ENCODE data around the gene RANGRF. TPM values are rescaled to one million over a fixed set of nuclear protein-coding genes. Genes with fewer than 3 reads are reported as not detected.

RANGRF gene
- total and polyA plus RNA-seq, 9 donors = 12.9 to 28.3 (median 22.9) TPM

DNA sequence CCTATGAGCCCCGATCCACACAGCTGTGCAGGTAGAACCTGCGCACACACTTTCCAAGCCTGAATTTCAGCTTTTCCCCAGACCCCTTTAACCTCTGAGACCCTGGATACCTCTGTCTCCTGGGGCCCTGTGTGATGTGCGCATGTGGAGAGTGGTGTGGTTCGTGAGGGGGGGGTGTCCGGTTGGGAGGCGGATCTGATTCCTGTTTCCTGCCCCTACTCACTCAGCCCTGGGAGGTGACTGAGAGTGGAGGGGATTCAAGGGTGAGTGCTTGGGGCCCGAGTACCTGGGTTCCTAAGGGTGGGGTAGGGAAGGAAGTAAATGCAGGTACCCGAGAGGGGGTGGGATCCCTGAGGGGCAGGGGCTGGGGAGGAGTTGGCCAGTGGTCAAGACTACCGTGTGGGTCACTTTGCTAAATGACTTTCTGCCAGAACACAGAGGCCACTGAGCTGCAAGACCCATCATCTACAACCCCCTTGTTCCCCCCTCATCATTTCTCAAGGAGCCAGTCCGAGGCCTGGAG is 22.2 kb downstream of the RANGRF start:
- DNase-seq = no peak
- H3K4me1 ChIP-seq (ENCODE audit: control insufficient read depth, insufficient read depth, low read length) = peaks cover 12% of the 10 kb centered on the region
- H3K4me3 ChIP-seq (ENCODE audit: low read length) = peak overlapping the region; percentile 26
- H3K27ac ChIP-seq (ENCODE audit: low read length) = peak overlapping the region; percentile 65
- WGBS (ENCODE audit: insufficient coverage) = no CpG with 5 or more reads among the region's 10 CpGs
- no peaks in the 10 kb centered on the region for H3K36me3 ChIP-seq (ENCODE audit: control insufficient read depth, insufficient read depth, low read length)
- peaks cover 45% of the 10 kb centered on the region for H3K27me3 ChIP-seq (ENCODE audit: control insufficient read depth, insufficient read depth, low read length)
- no peaks in the 10 kb centered on the region for H3K9me3 ChIP-seq (replicated peaks; ENCODE audit: control insufficient read depth, low read depth, low read length)

DNA sequence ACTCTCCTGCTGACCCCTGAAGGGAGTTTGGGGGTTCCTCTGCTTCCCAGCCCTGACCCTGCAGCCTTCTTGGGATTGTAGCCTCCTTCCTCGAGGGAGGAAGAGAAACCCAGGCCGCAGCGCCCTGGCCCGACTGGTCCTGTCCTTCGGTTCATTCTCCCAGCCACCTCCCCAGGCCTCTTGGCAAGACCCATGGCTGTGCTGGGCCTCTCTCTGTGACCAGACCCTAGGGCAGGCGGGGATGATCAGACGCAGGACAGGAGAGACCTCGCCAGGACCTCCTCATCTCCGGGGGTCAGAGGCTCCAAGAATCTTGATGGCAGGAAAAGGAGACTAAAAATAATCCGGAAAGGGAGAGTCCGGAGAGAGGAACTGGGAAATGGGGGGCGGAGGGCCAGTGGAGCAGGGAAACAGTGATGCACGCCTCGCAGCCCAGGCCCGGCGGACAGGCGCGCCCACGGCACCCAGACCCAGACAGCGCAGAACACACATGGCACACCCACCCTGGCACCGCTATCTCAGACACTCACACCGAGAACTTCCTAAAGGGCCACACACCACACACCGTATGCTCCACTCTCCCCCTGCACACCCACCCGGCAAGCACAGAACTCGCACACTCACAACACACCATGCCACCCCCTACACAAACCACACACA is 22.8 kb downstream of the RANGRF start:
- H3K36me3 ChIP-seq (ENCODE audit: control insufficient read depth, insufficient read depth, low read length) = no peaks in the 10 kb centered on the region

GRCh38 chr17:8312251-8312650 is 23.8 kb downstream of the RANGRF start:
- DNase-seq = no peak
- 77% methylated on average over 11 of the region's 13 CpGs for WGBS (ENCODE audit: insufficient coverage)
- no peak overlapping the region for H3K27ac ChIP-seq (ENCODE audit: low read length)

More for the DNA sequence above, 22.8 kb downstream of the RANGRF start:
- Histone ChIP-seq H3K4me3 (ENCODE audit: low read length) (peak overlapping the region; percentile 26), H3K27ac (ENCODE audit: low read length) (peak overlapping the region; percentile 65), H3K9me3 (replicated peaks; ENCODE audit: control insufficient read depth, low read depth, low read length) (no peaks in the 10 kb centered on the region), H3K4me1 (ENCODE audit: control insufficient read depth, insufficient read depth, low read length) (peaks cover 13% of the 10 kb centered on the region), H3K27me3 (ENCODE audit: control insufficient read depth, insufficient read depth, low read length) (peaks cover 51% of the 10 kb centered on the region)
- WGBS (ENCODE audit: insufficient coverage) = 59% methylated on average over 20 of the region's 25 CpGs
- no peak for DNase-seq

GRCh38 chr17:8312726-8313600 is 24.5 kb downstream of the RANGRF start:
- peaks cover 13% of the 10 kb centered on the region for H3K4me1 ChIP-seq (ENCODE audit: control insufficient read depth, insufficient read depth, low read length)
- H3K27me3 ChIP-seq (ENCODE audit: control insufficient read depth, insufficient read depth, low read length) = peaks cover 59% of the 10 kb centered on the region
- H3K4me3 ChIP-seq (ENCODE audit: low read length) = peak overlapping the region; percentile 13
- WGBS (ENCODE audit: insufficient coverage) = 56% methylated on average over 2 of the region's 16 CpGs
- no peaks in the 10 kb centered on the region for H3K36me3 ChIP-seq (ENCODE audit: control insufficient read depth, insufficient read depth, low read length)
- H3K27ac ChIP-seq (ENCODE audit: low read length) = no peak overlapping the region
- DNase-seq = no peak
- H3K9me3 ChIP-seq (replicated peaks; ENCODE audit: control insufficient read depth, low read depth, low read length) = no peaks in the 10 kb centered on the region

More at GRCh38 chr17:8312251-8312650, 23.8 kb downstream of the RANGRF start:
- Histone ChIP-seq H3K27me3 (ENCODE audit: control insufficient read depth, insufficient read depth, low read length) (peaks cover 59% of the 10 kb centered on the region), H3K4me1 (ENCODE audit: control insufficient read depth, insufficient read depth, low read length) (peaks cover 13% of the 10 kb centered on the region), H3K36me3 (ENCODE audit: control insufficient read depth, insufficient read depth, low read length) (no peaks in the 10 kb centered on the region), H3K9me3 (replicated peaks; ENCODE audit: control insufficient read depth, low read depth, low read length) (no peaks in the 10 kb centered on the region), H3K4me3 (ENCODE audit: low read length) (peak overlapping the region; percentile 13)

GRCh38 chr17:8314797-8315763 is 26.6 kb downstream of the RANGRF start:
- no peak for DNase-seq
- WGBS (ENCODE audit: insufficient coverage) = 9% methylated on average over 21 of the region's 29 CpGs
- no peak overlapping the region for H3K27ac ChIP-seq (ENCODE audit: low read length)
- H3K27me3 ChIP-seq (ENCODE audit: control insufficient read depth, insufficient read depth, low read length) = peaks cover 67% of the 10 kb centered on the region
- H3K9me3 ChIP-seq (replicated peaks; ENCODE audit: control insufficient read depth, low read depth, low read length) = no peaks in the 10 kb centered on the region
- H3K36me3 ChIP-seq (ENCODE audit: control insufficient read depth, insufficient read depth, low read length) = no peaks in the 10 kb centered on the region
- no peak overlapping the region for H3K4me3 ChIP-seq (ENCODE audit: low read length)
- peaks cover 13% of the 10 kb centered on the region for H3K4me1 ChIP-seq (ENCODE audit: control insufficient read depth, insufficient read depth, low read length)

DNA sequence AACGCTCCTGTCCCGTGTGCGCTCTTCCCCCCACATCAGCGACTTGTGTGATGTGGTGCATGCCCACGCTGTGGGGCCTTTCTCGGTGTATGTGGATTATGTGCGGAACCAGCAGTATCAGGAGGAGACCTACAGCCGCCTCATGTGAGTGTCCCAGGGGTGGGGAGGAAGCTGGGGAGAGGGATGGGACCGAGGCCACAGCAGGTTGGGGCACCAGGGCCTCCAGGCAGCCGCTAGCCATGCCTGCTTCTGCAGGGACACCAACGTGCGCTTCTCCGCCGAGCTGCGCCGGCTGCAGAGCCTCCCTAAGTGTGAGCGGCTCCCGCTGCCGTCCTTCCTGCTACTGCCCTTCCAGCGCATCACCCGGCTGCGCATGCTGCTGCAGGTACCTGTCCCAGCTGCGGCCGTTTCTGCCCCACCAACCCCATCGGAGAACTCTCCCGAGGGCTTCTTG is 27.3 kb downstream of the RANGRF start:
- no peaks in the 10 kb centered on the region for H3K9me3 ChIP-seq (replicated peaks; ENCODE audit: control insufficient read depth, low read depth, low read length)
- no peak overlapping the region for H3K27ac ChIP-seq (ENCODE audit: low read length)
- peaks cover 64% of the 10 kb centered on the region for H3K27me3 ChIP-seq (ENCODE audit: control insufficient read depth, insufficient read depth, low read length)
- 19% methylated on average over 20 of the region's 26 CpGs for WGBS (ENCODE audit: insufficient coverage)
- H3K36me3 ChIP-seq (ENCODE audit: control insufficient read depth, insufficient read depth, low read length) = no peaks in the 10 kb centered on the region
- peaks cover 13% of the 10 kb centered on the region for H3K4me1 ChIP-seq (ENCODE audit: control insufficient read depth, insufficient read depth, low read length)
- H3K4me3 ChIP-seq (ENCODE audit: low read length) = no peak overlapping the region
- DNase-seq = no peak

DNA sequence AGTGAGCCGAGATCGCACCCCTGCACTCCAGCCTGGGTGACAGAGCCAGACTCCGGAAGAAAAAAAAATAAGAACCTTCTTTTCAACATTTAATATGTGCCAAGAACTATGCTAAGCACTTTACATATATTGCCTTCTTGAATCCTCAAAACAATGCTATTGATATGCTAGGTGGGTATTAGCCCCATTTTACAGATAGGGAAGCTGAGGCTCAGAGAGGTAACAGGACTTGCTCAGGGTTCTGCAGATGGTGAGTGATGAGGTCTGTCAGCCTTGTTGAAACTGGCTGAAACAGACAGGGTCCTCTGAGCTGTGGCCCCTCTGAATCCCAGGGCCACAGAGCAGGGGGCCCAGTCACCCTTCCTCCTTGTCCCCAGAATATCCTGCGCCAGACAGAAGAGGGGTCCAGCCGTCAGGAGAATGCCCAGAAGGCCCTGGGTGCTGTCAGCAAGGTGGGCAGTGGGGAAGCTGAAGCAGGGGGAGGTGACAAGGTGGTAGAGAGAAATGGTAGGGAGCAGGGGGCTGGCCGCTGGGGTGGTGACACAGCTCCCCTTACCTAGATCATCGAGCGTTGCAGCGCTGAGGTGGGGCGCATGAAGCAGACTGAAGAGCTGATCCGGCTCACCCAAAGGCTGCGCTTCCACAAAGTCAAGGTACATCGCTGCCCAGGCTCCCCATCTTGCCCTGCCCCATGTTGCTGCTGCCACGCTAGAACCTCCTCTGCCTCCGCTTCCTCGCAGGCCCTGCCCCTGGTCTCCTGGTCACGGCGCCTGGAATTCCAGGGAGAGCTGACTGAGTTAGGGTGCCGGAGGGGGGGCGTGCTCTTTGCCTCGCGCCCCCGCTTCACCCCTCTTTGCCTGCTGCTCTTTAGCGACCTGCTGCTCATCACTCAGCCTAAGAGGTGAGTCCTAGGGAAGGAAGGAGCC is 29.8 kb downstream of the RANGRF start:
- H3K9me3 ChIP-seq (replicated peaks; ENCODE audit: control insufficient read depth, low read depth, low read length) = no peaks in the 10 kb centered on the region
- WGBS (ENCODE audit: insufficient coverage) = 70% methylated on average over 17 of the region's 24 CpGs
- peaks cover 46% of the 10 kb centered on the region for H3K27me3 ChIP-seq (ENCODE audit: control insufficient read depth, insufficient read depth, low read length)
- H3K4me3 ChIP-seq (ENCODE audit: low read length) = no peak overlapping the region
- no peak overlapping the region for H3K27ac ChIP-seq (ENCODE audit: low read length)
- H3K36me3 ChIP-seq (ENCODE audit: control insufficient read depth, insufficient read depth, low read length) = no peaks in the 10 kb centered on the region
- peaks cover 6% of the 10 kb centered on the region for H3K4me1 ChIP-seq (ENCODE audit: control insufficient read depth, insufficient read depth, low read length)
- no peak for DNase-seq

DNA sequence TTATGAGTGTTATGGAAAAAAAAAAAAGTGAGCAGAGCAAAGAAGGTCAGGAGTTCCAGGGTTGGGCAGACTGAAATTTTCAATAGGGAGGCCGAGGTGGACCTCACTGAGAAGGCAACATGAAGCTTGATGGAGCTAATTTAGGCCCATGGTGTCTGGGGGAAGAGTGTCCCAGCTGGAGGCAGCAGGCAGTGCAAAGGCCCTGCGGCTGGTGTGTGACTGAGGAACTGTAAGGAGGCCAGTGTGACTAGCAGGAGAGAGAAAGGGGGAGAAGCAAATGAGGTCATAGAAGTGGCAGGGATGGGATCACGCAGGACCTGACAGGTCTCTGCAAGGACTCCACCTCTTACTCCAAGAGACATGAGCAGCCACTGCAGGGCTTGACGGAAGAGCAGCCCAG is 31.8 kb downstream of the RANGRF start:
- WGBS (ENCODE audit: insufficient coverage) = 84% methylated on average over 3 of the region's 4 CpGs
- no peak for DNase-seq

DNA sequence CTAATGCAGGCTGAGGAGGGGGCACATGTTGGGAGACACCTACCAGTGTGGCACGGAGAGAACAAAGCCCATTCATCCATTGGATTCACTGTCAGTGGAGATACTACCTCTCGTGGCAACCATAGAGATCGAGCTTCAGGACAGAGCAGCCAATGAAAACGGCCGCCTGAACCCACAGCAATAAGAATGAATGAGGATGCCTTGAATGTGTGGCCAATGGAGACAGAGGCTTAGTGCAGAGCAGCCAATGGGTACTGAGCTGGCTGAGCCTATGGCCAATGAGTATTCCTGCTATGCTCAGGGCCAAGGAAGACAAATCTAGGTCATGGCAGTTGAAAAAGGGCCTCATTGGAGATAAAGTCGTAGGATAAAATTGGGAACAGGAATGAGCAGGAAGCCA is 32.5 kb downstream of the RANGRF start:
- H3K27ac ChIP-seq (ENCODE audit: low read length) = no peak overlapping the region
- no peak for DNase-seq
- no peaks in the 10 kb centered on the region for H3K36me3 ChIP-seq (ENCODE audit: control insufficient read depth, insufficient read depth, low read length)
- peaks cover 19% of the 10 kb centered on the region for H3K27me3 ChIP-seq (ENCODE audit: control insufficient read depth, insufficient read depth, low read length)
- H3K4me3 ChIP-seq (ENCODE audit: low read length) = no peak overlapping the region
- 70% methylated on average over 5 of the region's 6 CpGs for WGBS (ENCODE audit: insufficient coverage)
- H3K9me3 ChIP-seq (replicated peaks; ENCODE audit: control insufficient read depth, low read depth, low read length) = no peaks in the 10 kb centered on the region
- H3K4me1 ChIP-seq (ENCODE audit: control insufficient read depth, insufficient read depth, low read length) = peaks cover under 1% of the 10 kb centered on the region

More for the DNA sequence above, 31.8 kb downstream of the RANGRF start:
- peaks cover 5% of the 10 kb centered on the region for H3K4me1 ChIP-seq (ENCODE audit: control insufficient read depth, insufficient read depth, low read length)
- no peaks in the 10 kb centered on the region for H3K9me3 ChIP-seq (replicated peaks; ENCODE audit: control insufficient read depth, low read depth, low read length)
- H3K27ac ChIP-seq (ENCODE audit: low read length) = no peak overlapping the region
- H3K27me3 ChIP-seq (ENCODE audit: control insufficient read depth, insufficient read depth, low read length) = peaks cover 26% of the 10 kb centered on the region
- no peak overlapping the region for H3K4me3 ChIP-seq (ENCODE audit: low read length)
- H3K36me3 ChIP-seq (ENCODE audit: control insufficient read depth, insufficient read depth, low read length) = no peaks in the 10 kb centered on the region
